ENCODE measurements around the gene CDK16. TPM values are rescaled to one million over a fixed set of nuclear protein-coding genes. Genes with fewer than 3 reads are reported as not detected.

CDK16 gene
- total RNA-seq, 4 donors from 2014 or later = 51.9 to 87.1 (median 65.4) TPM

DNA sequence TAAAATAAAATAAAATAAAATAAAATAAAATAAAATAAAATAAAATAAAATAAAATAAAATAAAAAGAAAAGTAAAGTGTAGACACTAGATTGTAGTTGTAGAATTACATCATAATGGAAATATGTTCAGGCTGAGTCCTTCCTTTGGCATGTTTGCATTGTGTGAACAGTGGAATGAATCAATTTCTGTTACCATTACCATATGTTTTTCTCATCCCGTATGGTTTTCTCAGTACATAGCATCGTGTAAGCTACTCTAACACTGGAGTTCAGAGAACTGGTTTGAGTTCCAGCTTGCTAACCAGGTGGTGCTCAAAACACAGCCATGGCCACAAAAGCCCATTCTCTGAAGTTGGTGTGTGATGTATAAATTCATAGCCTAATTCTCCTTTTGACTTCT, 60.2 kb downstream of the CDK16 start:
- Histone ChIP-seq H3K27me3 (peaks cover 0 to 3% (median 0%) of the 10 kb centered on the region in 4 donors), H3K36me3 (no peaks in the 10 kb centered on the region), H3K4me3 (no peak overlapping the region), H3K27ac (replicated peaks in 1 of 4) (no peak overlapping the region), H3K4me1 (no peaks in the 10 kb centered on the region), H3K9me3 (no peaks in the 10 kb centered on the region)
- intact Hi-C loops (cut with DNase I) = no loop called here
- TF ChIP-seq POLR2A (IDR thresholded peaks at IDR 0.05; ENCODE audit: low read depth) = no peak
- no peak for DNase-seq (ENCODE audit: extremely low spot score)
- 89% methylated on average over 2 of the region's 2 CpGs for WGBS

Other genes starting within 250 kb of the CDK16 start
- gene RGN, start 140.2 kb upstream of the CDK16 start, total RNA-seq = 10 to 100 TPM in 1 of 4 donors, 1 to 10 TPM in 3; 6.1 to 10.8 (median 7.6) TPM
- 10 to 100 TPM; 58.3 to 87.5 (median 76.3) TPM for gene NDUFB11, start 74.0 kb upstream of the CDK16 start, total RNA-seq
- gene RBM10, start 73.5 kb upstream of the CDK16 start, total RNA-seq = 10 to 100 TPM; 25.3 to 38.4 (median 29.8) TPM
- 100 to 1,000 TPM; 125 to 218 (median 147) TPM for gene UBA1, start 24.9 kb upstream of the CDK16 start, total RNA-seq
- 10 to 100 TPM; 23.3 to 44.1 (median 38.2) TPM for gene USP11, start 14.3 kb downstream of the CDK16 start, total RNA-seq
- gene ZNF157, start 151.9 kb downstream of the CDK16 start, total RNA-seq = under 1 TPM in 3 of 4 donors, not detected in 1; 0.17 to 0.42 (median 0.19) TPM